GM12878 (cell line): ENCODE measurements around the gene ZNF280D. TPM values are rescaled to one million over a fixed set of nuclear protein-coding genes. Genes with fewer than 3 reads are reported as not detected.

Experiments used
- ATAC-seq: fragments of 200-7000 bp; cut with Tn5 transposase; 3 replicates; pipeline ENCODE4 v1.9.1; 2020; ENCODE audit warnings: mild to moderate bottlenecking, moderate library complexity
- BruUV-seq: library from RNA; stranded (reverse); fragments of 400-500 nt; replicated peaks from 2 replicates; lab custom pipeline; 2021; lab: Mats Ljungman, UMichigan
- CTCF ChIA-PET: fragments of 300-600 bp; sonication (Branson Sonifier 250); formaldehyde crosslinking; extraction: SDS; loops from one replicate; lab custom pipeline; 2021; ENCODE audit warnings: inconsistent platforms; lab: Yijun Ruan, JAX
- POLR2A ChIA-PET: fragments of 350-600 bp; formaldehyde crosslinking; extraction: SDS; loops from one replicate; lab custom pipeline; 2021; ENCODE audit warnings: inconsistent platforms; lab: Charles Lee
- RAD21 ChIA-PET: fragments of 300-600 bp; sonication (Branson Sonifier 250); formaldehyde crosslinking; loops from one replicate; lab custom pipeline; 2023; ENCODE audit warnings: antibody characterized with exemption; ENCODE audit not compliant: unreplicated experiment; lab: Charles Lee
- SMC1A ChIA-PET: fragments of 300-600 bp; sonication (Branson Sonifier 250); formaldehyde crosslinking; loops from one replicate; lab custom pipeline; 2023; ENCODE audit not compliant: unreplicated experiment, uncharacterized antibody; lab: Charles Lee
- DNase-seq: peaks from one replicate; pipeline ENCODE4 v3.0.0-alpha.2; 2011; ENCODE audit warnings: low read depth, low spot score
- FAIRE-seq: peaks from 3 replicates; lab custom pipeline; 2011; peaks lifted over from hg19 to GRCh38; lab: Jason Lieb, UNC
- H2AFZ ChIP-seq: 2 replicates; pipeline ENCODE4 v1.6.0; 2011; ENCODE audit warnings: low read depth, low read length, control low read depth; ENCODE audit not compliant: control insufficient read depth
- H3K27ac ChIP-seq: 2 replicates; pipeline ENCODE4 v1.5.1; 2011; ENCODE audit warnings: control low read depth; ENCODE audit not compliant: control insufficient read depth, insufficient read depth
- H3K27me3 ChIP-seq, 2 experiments: replicated peaks in 1 of 2; 2 replicates each; pipeline versions ENCODE4 v1.6.0 to v1.6.1; 2011; ENCODE audit warnings: low read length in 1 of 2; ENCODE audit not compliant: control insufficient read depth in 2 of 2, insufficient read depth in 2 of 2
- H3K36me3 ChIP-seq, 2 experiments: 2 replicates each; pipeline ENCODE4 v1.5.1; 2011; ENCODE audit warnings: low read length in 1 of 2; ENCODE audit not compliant: control insufficient read depth in 2 of 2, insufficient read depth in 2 of 2
- H3K4me1 ChIP-seq: 2 replicates; pipeline ENCODE4 v1.6.1; 2011; ENCODE audit warnings: mild to moderate bottlenecking, low read length, moderate library complexity, mixed read lengths; ENCODE audit not compliant: control insufficient read depth, insufficient read depth
- H3K4me2 ChIP-seq: 2 replicates; pipeline ENCODE4 v1.6.0; 2011; ENCODE audit warnings: control low read depth; ENCODE audit not compliant: control insufficient read depth, insufficient read depth
- H3K4me3 ChIP-seq: fragments of 200-600 bp; sonication (generic); 2 replicates; pipeline ENCODE4 v1.5.1; 2016
- H3K79me2 ChIP-seq: 2 replicates; pipeline ENCODE4 v1.6.0; 2011; ENCODE audit warnings: low read length; ENCODE audit not compliant: control insufficient read depth, insufficient read depth
- H3K9ac ChIP-seq: 2 replicates; pipeline ENCODE4 v1.8.0; 2011; ENCODE audit warnings: low read length, control low read depth, mixed read lengths; ENCODE audit not compliant: control insufficient read depth, insufficient read depth
- H3K9me3 ChIP-seq: replicated peaks from 3 replicates; pipeline ENCODE4 v1.5.1; 2011; ENCODE audit warnings: mild to moderate bottlenecking, low read length; ENCODE audit not compliant: control insufficient read depth, insufficient read depth
- H4K20me1 ChIP-seq: 2 replicates; pipeline ENCODE4 v1.6.0; 2011; ENCODE audit not compliant: control insufficient read depth, insufficient read depth
- MYC ChIP-seq: IDR thresholded peaks from 2 replicates; pipeline ENCODE4 v1.6.1; 2011; ENCODE audit warnings: mild to moderate bottlenecking, low read length, moderate library complexity, inconsistent platforms; ENCODE audit not compliant: insufficient read depth, insufficient replicate concordance, insufficient read length, severe bottlenecking
- NFIC ChIP-seq: IDR thresholded peaks from 2 replicates; pipeline ENCODE4 v1.6.1; 2012; ENCODE audit warnings: low read depth, mild to moderate bottlenecking, inconsistent platforms, low read length, moderate library complexity
- PML ChIP-seq: IDR thresholded peaks from 2 replicates; pipeline ENCODE4 v1.6.1; 2012; ENCODE audit warnings: low read length, inconsistent platforms
- POLR2AphosphoS2 ChIP-seq: IDR thresholded peaks from 2 replicates; pipeline ENCODE4 v1.6.1; 2011; ENCODE audit warnings: low read depth, mild to moderate bottlenecking, low read length, improper control_type of control experiment, moderate library complexity
- RBBP5 ChIP-seq: fragments of 200-600 bp; sonication (generic); conservative IDR thresholded peaks from 2 replicates; pipeline ENCODE4 v1.6.1; 2016
- WGBS: methylation state at CpG from one replicate; pipeline ENCODE4 v1.1.6; 2016; ENCODE audit warnings: low lambda C conversion rate; ENCODE audit not compliant: insufficient replicate concordance, insufficient coverage; ENCODE audit errors: missing lambda C conversion rate; 5-methylcytosine and 5-hydroxymethylcytosine counted together
- in situ Hi-C: fragments of 300-500 bp; cut with MboI; formaldehyde crosslinking; loops from 9 replicates; pipeline ENCODE4 v1.14.3; 2018; ENCODE audit warnings: mixed read lengths
- intact Hi-C: fragments of 100-400 bp; cut with micrococcal nuclease; formaldehyde crosslinking; loops from one replicate; pipeline ENCODE4 v1.14.2; 2022; ENCODE audit not compliant: unreplicated experiment
- polyA plus RNA-seq, 11 experiments: library from polyadenylated mRNA; depleted of rRNA in 4 of 11; unstranded in 6 of 11; stranded (reverse) in 5 of 11; fragments of >200 nt; fragmentation: Nextera tagmentation in 4 of 11; fragmentation: Illumina TruSeq in 1 of 11; extraction: Ambion mirVana in 4 of 11; extraction: Trizol in 1 of 11; gene quantifications; 1 replicate in 1 of 11; 2 replicates in 10 of 11; pipeline versions ENCODE4 v1.2.1 to v1.2.3, GENCODE V29; 2011 to 2016; ENCODE audit warnings: inconsistent platforms in 2 of 11, missing spikeins in 2 of 11, low read depth in 1 of 11
- total RNA-seq, 4 experiments: library from RNA; depleted of rRNA in 3 of 4; stranded (reverse); fragments of >200 nt in 3 of 4; fragmentation: Illumina TruSeq in 1 of 4; extraction: Trizol in 1 of 4; gene quantifications; 2 replicates each; pipeline versions ENCODE4 v1.2.1 to v1.2.3, GENCODE V29; 2013 to 2021
- TF ChIP-seq, protein P1 (sequence below): fragments of 450-650 bp; IDR thresholded peaks from 2 replicates; pipeline ENCODE4 v1.6.1; 2017; ENCODE audit warnings: mild to moderate bottlenecking, moderate library complexity
- TF ChIP-seq, protein P2 (sequence below): fragments of 450-650 bp; formaldehyde crosslinking; IDR thresholded peaks from 2 replicates; pipeline ENCODE4 v1.4.0; 2020; ENCODE audit warnings: mild to moderate bottlenecking, moderate library complexity
- TF ChIP-seq, protein P3 (sequence below): fragments of 450-650 bp; formaldehyde crosslinking; IDR thresholded peaks from 2 replicates; pipeline ENCODE4 v1.4.0; 2022; ENCODE audit warnings: mild to moderate bottlenecking, moderate library complexity

ZNF280D gene
- total and polyA plus RNA-seq, 10 of the 15 experiments (the other 5 are each of a cell fraction or from before 2014, with no cell fraction given) = 5.6 to 18.6 (median 8.6) TPM

DNA sequence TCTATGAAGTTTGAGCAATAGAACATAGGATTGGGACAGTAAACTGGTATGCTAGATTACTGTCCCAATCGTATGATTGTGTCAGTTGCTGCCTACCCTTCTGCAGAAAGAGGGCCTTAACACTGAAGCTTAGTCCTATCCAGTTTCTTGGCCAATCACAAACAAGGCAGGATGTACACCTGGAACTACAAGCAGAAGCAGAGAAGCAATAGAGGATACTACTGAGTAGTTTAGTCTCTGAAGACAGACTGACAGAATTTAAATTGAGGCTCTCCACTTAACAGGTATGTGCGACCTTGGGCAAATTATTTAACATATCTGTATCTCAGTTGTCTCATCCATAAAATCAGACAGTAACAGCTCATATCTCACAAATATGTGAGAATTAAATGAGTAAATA lies 85.0 kb downstream of the ZNF280D start:
- H4K20me1 ChIP-seq = no peaks in the 10 kb centered on the region
- TF ChIP-seq PML (no peak), MYC (no peak), RBBP5 (no peak), NFIC (no peak), POLR2AphosphoS2 (no peak)
- TF ChIP-seq, protein P1, sequence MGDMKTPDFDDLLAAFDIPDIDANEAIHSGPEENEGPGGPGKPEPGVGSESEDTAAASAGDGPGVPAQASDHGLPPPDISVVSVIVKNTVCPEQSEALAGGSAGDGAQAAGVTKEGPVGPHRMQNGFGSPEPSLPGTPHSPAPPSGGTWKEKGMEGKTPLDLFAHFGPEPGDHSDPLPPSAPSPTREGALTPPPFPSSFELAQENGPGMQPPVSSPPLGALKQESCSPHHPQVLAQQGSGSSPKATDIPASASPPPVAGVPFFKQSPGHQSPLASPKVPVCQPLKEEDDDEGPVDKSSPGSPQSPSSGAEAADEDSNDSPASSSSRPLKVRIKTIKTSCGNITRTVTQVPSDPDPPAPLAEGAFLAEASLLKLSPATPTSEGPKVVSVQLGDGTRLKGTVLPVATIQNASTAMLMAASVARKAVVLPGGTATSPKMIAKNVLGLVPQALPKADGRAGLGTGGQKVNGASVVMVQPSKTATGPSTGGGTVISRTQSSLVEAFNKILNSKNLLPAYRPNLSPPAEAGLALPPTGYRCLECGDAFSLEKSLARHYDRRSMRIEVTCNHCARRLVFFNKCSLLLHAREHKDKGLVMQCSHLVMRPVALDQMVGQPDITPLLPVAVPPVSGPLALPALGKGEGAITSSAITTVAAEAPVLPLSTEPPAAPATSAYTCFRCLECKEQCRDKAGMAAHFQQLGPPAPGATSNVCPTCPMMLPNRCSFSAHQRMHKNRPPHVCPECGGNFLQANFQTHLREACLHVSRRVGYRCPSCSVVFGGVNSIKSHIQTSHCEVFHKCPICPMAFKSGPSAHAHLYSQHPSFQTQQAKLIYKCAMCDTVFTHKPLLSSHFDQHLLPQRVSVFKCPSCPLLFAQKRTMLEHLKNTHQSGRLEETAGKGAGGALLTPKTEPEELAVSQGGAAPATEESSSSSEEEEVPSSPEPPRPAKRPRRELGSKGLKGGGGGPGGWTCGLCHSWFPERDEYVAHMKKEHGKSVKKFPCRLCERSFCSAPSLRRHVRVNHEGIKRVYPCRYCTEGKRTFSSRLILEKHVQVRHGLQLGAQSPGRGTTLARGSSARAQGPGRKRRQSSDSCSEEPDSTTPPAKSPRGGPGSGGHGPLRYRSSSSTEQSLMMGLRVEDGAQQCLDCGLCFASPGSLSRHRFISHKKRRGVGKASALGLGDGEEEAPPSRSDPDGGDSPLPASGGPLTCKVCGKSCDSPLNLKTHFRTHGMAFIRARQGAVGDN = no peak
- TF ChIP-seq, protein P2, sequence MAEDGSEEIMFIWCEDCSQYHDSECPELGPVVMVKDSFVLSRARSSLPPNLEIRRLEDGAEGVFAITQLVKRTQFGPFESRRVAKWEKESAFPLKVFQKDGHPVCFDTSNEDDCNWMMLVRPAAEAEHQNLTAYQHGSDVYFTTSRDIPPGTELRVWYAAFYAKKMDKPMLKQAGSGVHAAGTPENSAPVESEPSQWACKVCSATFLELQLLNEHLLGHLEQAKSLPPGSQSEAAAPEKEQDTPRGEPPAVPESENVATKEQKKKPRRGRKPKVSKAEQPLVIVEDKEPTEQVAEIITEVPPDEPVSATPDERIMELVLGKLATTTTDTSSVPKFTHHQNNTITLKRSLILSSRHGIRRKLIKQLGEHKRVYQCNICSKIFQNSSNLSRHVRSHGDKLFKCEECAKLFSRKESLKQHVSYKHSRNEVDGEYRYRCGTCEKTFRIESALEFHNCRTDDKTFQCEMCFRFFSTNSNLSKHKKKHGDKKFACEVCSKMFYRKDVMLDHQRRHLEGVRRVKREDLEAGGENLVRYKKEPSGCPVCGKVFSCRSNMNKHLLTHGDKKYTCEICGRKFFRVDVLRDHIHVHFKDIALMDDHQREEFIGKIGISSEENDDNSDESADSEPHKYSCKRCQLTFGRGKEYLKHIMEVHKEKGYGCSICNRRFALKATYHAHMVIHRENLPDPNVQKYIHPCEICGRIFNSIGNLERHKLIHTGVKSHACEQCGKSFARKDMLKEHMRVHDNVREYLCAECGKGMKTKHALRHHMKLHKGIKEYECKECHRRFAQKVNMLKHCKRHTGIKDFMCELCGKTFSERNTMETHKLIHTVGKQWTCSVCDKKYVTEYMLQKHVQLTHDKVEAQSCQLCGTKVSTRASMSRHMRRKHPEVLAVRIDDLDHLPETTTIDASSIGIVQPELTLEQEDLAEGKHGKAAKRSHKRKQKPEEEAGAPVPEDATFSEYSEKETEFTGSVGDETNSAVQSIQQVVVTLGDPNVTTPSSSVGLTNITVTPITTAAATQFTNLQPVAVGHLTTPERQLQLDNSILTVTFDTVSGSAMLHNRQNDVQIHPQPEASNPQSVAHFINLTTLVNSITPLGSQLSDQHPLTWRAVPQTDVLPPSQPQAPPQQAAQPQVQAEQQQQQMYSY = no peak
- TF ChIP-seq, protein P3, sequence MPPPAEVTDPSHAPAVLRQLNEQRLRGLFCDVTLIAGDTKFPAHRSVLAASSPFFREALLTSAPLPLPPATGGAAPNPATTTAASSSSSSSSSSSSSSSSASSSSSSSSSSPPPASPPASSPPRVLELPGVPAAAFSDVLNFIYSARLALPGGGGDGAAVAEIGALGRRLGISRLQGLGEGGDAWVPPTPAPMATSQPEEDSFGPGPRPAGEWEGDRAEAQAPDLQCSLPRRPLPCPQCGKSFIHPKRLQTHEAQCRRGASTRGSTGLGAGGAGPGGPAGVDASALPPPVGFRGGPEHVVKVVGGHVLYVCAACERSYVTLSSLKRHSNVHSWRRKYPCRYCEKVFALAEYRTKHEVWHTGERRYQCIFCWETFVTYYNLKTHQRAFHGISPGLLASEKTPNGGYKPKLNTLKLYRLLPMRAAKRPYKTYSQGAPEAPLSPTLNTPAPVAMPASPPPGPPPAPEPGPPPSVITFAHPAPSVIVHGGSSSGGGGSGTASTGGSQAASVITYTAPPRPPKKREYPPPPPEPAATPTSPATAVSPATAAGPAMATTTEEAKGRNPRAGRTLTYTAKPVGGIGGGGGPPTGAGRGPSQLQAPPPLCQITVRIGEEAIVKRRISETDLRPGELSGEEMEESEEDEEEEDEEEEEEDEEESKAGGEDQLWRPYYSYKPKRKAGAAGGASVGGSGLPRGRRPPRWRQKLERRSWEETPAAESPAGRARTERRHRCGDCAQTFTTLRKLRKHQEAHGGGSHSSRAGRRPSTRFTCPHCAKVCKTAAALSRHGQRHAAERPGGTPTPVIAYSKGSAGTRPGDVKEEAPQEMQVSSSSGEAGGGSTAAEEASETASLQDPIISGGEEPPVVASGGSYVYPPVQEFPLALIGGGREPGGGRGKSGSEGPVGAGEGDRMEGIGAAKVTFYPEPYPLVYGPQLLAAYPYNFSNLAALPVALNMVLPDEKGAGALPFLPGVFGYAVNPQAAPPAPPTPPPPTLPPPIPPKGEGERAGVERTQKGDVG (CRISPR knock-in tag) = no peak
- TF ChIP-seq, all 136 proteins: peak for 0
- intact Hi-C loops (no loop called here), in situ Hi-C loops (no loop called here)
- Histone ChIP-seq H3K9ac (no peak overlapping the region), H3K4me1 (no peaks in the 10 kb centered on the region), H3K79me2 (no peaks in the 10 kb centered on the region), H3K27me3 (no peaks in the 10 kb centered on the region), H3K4me3 (no peak overlapping the region), H3K36me3 (peaks cover 0 to 3% of the 10 kb centered on the region in 2 experiments; a peak in 1 of 4 replicates), H3K27ac (no peak overlapping the region), H3K4me2 (no peak overlapping the region), H3K9me3 (no peaks in the 10 kb centered on the region), H2AFZ (no peak overlapping the region)
- DNase-seq = no peak
- ChIA-PET RAD21 (no interaction called here), CTCF (interaction anchor here (1.0 kb wide), 1 partner anchor 11 kb away, joined by 3 read pairs; no protein-coding TSS in a partner anchor), POLR2A (no interaction called here), SMC1A (interaction anchor here (0.7 kb wide), 1 partner anchor 780 kb away, joined by 4 read pairs; no protein-coding TSS in a partner anchor)
- 97% methylated on average over 2 of the region's 2 CpGs for WGBS
- no peak for ATAC-seq
- FAIRE-seq = no peak
- no TSS peak for BruUV-seq
